GM18870 (cell line): ENCODE results near the gene HOGA1.
"Not testable (repeated sequence)": the region's sequence is repeated elsewhere in the genome, so short reads cannot be mapped to it uniquely, and the experiment has no call there.

Experiments used
- ATAC-seq: cut with Tn5 transposase; IDR thresholded peaks from one replicate; pipeline ENCODE4 v1.9.1; 2021; ENCODE audit warnings: moderate library complexity; ENCODE audit not compliant: unreplicated experiment

HOGA1 gene

DNA sequence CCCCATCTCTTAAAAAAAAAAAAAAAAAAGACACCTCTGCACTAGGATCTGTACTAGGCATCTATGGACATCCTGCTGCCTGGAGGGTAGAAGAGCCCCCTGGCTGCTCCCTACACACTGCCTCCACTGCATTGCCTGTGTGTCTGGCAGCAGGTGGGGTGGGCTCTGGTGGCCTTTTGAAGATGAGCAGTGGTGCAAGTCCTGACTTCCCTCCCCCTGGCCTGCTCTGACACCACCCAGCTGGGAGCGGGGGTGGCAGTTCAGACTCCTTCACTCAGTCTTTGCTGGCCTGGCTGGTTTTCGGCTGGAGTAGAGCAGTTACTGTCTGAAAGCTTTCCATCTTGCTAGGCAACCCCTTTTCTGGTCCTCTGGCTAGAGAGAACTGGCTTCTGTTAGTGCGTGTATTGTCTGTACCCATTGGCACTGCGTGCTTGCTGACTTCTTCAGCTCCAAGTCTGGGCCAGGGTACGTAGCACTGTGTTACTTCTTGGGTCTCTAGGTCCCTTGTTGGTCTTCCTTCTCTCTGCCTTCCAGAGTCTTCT is 23.0 kb downstream of the HOGA1 start:
- ATAC-seq: no peak

DNA sequence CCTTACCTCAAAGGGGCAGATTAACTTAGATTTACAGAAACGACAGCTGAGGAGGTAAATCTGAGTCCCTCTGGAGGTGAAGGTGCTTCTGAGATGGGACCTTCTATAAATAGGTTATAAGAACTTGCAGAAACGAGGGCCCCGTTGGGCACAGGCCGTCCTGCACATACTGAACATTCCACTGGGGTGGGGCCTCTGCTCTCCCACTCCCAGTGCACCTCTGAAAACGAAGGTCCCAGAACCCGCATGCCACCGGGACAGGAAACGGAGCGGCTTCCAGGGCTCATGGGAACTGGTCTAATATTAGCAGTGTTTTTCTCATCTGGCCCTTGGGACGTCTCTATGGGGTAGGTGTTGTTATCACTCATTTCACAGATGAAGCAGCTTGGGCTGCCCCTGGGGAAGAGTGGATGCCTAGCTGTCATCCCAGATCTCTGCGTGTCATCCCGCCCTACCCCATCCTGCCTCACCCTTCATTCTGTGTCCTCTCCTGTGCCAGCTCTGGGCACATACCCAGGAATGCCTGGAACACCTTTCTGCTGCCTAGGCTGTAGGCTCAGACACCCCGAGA is 24.9 kb downstream of the HOGA1 start:
- ATAC-seq: no peak

DNA sequence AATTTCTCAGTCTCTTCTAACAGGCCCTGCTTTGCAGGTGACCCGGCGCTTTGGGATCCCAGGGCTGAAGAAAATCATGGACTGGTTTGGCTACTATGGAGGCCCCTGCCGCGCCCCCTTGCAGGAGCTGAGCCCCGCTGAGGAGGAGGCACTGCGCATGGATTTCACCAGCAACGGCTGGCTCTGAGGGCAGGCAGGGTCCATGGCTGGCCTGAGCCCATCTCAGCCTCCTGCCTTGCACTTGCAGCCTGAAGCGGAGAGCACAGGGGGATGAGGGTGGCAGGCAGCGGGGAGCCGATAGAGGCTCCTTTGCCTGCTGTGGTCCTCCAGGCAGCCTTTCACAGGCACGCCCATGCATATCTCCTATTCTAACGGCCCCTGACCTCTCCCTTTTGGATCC is 27.3 kb downstream of the HOGA1 start:
- ATAC-seq: no peak

DNA sequence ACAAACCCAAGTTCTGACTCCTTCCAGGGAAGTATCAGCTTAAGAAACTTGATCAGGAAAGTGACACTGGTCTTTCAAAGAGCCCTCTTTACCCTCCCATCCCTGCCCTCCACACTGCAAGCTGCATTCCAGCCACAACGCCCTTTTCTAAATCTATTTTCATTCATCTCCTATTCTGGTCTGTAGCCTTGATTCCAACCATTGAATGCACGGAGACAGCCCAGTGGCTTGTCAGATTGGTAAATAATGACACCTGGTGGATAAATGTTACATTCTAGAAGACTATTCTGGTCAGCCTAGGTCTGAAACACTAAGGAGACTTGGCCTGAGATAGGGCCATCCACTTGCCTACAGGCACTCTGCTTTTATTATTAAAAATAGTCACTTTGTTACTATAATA is 28.2 kb downstream of the HOGA1 start:
- no peak for ATAC-seq

DNA sequence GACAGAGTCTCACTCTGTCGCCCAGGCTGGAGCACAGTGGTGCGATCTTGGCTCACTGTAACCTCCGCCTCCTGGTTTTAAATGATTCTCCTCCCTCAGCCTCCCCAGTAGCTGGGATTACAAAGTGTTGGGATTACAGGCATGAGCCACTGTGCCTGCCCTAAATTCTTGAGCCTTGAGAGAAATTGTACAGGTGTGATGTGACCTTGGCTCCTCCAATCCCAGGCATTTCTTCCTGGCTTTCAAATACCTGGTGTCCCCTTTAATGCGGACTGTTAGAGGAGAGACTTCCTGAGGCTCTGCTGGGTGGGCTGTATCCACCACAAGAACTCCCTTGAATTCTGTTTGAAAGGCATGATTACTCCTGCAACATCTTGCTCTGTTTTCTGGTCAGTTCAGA is 34.1 kb downstream of the HOGA1 start:
- no peak for ATAC-seq

DNA sequence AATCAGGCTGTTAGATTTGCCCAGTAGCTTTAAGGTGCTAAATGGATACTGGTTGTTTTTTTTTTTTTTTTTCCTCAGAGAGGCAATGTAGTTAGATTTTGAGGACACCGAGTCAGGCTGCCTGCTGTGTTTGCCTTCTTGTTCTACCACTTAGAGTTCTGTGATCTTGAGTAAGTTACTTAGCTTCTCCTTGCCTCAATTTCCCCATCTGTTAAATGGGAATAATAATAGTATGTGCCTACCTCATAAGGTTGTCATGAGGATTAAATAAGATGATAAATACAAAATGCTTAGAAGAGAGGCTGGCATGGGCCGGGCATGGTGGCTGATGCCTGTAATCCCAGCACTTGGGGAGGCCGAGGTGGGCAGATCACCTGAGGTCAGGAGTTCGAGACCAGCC is 34.5 kb downstream of the HOGA1 start:
- no peak for ATAC-seq

DNA sequence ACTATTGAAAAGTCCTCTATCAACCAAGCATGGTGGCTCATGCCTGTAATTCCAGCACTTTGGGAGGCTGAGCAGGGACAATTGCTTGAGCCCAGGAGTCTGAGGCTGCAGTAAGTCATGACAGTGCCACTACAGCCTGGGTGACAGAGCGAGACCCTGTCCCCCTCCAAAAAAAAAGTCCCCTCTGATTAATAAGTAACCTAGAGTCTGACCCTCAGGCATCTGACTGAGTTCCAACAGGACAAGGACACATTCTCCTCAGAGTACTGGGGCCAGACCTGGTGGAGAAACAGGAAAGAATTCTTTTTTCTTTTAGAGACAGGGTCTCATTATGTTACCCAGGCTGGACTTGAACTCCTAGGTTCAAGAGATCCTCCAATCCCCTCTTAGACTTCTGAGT is 39.1 kb downstream of the HOGA1 start:
- ATAC-seq: no peak

DNA sequence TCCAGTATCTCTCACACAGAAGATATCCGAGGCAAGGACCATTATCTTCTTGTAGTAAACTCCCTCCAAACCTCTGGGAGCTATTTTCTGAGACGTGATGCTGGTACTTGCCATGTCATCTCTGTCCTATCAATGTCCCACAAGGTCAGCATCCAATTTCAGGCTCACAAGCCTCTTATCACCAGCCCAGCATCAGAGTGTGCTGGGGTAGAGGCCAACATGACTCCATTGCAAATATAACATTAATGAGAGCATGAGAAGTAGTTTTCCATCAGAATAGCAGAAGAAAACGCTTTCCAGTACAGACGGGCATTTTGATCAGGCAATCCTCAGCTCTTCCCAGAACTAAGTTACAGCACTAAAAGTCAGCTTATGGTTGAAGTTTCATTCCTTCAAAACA is 43.5 kb downstream of the HOGA1 start:
- no peak for ATAC-seq

DNA sequence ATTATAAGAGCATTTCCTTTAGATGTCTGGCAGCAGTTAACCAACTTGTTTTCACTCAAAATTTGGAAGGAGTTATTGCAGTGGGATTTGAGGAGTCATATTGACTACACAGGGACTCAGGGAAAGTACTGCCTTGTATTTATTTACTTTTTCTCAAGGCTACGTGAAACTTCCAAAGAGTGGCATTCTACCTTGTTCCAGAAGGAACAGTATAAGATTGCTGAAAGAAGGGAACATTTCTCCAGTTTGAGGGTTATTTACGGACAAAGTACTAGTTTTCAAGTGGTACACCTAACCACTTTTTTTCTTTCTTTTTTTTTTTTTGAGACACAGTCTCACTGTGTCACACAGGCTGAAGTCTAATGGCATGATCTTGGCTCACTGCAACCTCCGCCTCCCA is 44.0 kb downstream of the HOGA1 start:
- ATAC-seq: no peak

DNA sequence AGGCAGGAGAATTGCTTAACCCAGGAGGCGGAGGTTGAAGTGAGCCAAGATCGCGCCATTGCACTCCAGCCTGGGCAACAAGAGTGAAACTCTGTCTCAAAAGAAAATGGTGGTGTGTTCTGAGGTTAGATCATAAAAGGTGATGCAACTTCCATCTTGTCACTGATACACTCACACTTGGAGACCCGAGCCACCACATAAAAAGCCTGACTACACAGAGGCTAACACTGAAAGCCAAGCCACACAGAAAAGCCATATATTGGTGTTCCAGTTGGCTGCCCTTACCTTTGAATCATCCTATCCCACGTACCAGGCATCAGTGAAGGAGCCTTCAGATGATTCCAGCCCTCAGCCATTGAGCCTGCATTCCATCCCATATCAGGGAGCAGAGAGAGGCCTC is 45.1 kb downstream of the HOGA1 start:
- ATAC-seq: no peak

DNA sequence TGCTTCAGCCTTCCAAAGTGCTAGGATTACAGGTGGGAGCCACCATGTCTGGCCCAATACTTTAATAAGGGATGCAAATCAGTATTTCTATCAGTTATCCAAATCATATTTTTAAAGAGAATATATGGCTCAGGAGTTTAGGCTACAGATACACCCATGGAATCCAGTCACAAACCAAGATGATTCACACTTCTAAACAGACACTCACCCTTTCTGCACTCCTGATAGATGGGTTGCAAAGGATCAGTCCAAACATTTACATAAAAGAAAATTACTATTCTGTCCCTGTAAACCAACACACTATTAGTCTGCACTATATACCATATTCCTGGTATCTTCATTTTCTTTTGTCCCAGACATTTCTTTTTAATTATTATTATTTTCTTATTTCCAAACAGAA is 46.9 kb downstream of the HOGA1 start:
- no peak for ATAC-seq

DNA sequence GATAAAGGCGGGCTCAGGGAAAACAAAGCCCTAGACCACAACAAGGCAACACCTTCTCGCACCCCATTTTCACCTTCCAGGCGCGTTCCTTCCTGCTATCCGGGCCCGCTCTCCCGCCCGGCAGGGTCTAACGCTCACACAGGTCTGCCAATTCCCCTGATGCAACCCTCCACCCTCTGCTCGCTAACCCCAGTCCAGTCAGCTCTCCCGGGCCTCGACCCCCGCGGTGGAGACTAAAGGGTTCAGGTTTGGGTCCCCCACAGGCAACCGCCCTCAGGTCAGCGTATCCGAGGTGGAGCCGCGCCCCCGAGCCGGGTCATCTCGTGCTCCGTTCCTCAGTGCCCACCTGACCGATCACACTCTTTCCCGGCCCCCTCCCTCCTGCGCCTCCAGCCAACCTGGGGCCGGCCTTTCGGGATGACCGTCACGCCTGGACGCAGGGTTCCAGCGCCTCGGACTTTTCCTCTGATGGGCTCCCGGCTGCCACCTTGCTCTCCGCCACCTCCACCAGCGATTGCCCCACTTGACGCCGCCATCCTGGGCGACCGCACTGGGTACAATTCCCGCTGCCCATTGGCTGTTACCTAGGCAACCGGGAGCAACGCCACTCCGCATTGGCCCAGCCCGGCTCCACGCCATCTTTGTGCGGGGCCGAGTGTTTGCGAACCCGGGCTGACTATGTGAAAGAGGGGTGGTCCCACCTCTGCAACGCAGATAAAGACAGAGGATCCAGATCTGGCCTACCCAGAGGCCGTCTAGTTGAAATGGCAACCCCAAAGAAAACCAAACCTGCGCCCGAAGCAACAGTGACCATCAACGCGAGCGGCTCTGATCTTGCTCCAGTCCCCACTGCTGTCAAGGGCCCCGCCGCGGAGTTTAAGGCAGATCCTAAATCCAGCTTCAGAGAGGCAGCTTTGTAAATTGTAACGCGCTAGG is 49.0 kb downstream of the HOGA1 start, which contains the start of gene MORN4:
Gene MORN4, minus strand, starts transcription at position 552 of the 936 bp plus-strand sequence. CDS start 13,847 bp downstream, outside the sequence.
- ATAC-seq: peak; percentile 92

DNA sequence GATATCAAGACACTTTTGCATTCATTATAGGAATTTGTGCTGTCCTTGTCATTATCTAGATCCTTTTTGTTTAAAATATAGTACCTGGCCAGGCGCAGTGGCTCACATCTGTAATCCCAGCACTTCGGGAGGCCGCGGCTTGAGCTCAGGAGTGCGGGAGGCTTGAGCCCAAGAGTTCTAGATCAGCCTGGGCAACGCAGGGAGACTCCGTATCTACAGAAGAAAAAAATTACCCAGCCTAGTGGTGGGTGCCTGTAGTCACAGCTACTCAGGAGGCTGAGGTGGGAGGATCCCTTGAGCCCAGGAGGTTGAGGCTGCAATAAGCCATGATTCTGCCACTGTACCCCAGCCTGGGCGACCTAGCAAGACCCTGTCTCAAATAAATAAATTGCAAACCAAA is 49.7 kb downstream of the HOGA1 start:
- no peak for ATAC-seq

DNA sequence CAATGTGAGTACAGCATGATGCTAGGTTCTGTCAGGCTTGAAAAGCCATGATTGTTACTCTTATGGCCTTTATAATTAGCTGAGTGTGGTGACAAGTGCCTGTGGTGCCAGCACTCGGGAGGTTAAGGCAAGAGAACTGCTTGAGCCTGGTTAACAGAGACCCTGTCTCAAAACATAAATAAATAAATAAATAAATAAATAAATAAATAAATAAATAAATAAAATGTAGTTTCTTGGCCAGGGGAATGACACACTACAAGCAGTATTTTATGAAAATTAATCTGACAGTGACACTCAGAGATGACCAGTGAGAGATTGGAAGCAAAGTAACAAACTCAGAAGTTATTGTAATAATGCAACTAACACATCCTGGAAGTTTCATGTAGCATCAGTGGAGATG is 51.4 kb downstream of the HOGA1 start:
- ATAC-seq: no peak

DNA sequence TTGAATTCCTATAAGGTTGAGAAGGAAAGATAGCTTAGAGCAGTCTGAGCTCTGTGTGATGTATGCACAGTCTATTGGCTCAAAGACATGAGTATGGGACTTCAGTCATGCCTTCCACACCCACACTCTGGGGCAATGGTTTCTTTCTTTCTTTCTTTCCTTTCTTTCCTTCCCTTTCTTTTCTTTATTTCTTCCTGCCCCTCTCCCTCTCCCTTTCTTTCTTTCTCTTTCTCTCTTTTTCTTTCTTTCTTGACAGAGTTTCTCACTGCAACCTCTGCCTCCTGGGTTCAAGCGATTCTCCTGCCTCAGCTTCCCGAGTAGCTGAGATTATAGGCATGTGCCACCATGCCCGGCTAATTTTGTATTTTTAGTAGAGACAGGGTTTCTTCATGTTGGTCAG is 54.9 kb downstream of the HOGA1 start:
- not testable (repeated sequence) for ATAC-seq

DNA sequence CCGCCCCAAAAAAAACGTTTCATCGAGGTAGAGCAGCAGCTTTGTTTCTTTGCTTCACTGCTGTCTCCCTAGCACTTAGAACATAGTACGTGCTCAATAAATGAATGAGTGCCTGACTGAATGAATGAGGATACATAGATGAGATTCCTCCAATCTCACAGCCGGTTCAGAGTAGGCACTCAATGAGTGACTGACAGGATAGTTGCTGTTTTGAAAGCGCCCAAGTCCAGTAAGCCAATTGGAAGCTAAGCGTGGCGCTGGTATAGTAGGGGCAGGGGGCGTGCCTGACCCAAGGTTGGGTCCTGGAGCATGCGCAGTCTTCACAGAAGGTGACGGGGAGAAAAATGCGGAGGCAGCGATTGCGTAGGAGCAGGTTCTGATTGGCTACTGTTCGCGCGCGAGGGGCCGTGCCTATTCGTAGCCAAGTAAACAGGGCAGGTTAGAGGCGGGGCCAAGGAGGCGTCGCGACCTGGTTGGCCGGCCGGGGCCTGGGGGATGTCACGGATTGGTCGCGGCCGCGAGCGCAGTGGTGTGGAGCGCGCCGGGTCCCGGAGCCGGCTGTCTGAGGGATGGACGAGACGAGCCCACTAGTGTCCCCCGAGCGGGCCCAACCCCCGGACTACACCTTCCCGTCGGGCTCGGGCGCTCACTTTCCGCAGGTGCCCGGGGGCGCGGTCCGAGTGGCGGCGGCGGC is 56.1 kb downstream of the HOGA1 start, which contains the start of gene PI4K2A:
Gene PI4K2A, plus strand, starts transcription at position 498 of the 694 bp plus-strand sequence. Its CDS starts 72 bp downstream, at position 570.
- peak; percentile 94 for ATAC-seq

DNA sequence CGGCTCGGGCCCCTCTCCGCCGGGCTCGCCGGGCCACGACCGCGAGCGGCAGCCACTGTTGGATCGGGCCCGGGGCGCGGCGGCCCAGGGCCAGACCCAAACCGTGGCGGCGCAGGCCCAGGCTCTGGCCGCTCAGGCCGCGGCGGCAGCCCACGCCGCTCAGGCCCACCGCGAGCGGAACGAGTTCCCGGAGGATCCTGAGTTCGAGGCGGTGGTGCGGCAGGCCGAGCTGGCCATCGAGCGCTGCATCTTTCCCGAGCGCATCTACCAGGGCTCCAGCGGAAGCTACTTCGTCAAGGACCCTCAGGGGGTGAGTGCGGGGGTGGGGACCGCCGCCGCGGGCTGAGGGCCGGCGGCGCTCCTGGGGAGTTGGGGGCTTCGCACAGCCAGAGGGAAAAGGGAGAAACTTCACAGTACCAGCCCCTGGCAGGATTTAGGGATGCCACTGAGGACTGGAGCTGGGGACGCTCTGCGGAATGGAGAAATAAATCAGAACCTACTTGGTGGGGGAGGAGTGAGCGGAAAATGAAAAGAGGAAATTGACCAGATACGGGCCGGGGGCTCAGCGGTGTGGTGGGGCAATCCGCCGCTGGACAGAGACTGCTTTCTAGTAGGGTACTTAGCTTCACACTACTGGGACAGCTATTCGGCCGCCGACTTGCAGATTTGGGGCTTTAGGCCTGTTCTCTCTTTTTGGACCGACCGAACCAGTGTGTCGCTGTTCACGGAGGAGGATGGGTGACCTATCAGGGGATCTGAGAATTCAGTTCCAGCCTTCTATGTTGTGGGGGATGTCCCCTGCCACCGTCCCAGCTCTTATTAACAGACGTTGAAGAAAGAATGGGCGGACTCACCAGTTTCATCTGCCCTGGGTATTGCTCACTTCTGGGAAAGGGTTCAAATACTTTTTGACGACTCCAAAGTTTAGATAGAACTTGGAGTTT is 57.0 kb downstream of the HOGA1 start:
- ATAC-seq: peak; percentile 15

DNA sequence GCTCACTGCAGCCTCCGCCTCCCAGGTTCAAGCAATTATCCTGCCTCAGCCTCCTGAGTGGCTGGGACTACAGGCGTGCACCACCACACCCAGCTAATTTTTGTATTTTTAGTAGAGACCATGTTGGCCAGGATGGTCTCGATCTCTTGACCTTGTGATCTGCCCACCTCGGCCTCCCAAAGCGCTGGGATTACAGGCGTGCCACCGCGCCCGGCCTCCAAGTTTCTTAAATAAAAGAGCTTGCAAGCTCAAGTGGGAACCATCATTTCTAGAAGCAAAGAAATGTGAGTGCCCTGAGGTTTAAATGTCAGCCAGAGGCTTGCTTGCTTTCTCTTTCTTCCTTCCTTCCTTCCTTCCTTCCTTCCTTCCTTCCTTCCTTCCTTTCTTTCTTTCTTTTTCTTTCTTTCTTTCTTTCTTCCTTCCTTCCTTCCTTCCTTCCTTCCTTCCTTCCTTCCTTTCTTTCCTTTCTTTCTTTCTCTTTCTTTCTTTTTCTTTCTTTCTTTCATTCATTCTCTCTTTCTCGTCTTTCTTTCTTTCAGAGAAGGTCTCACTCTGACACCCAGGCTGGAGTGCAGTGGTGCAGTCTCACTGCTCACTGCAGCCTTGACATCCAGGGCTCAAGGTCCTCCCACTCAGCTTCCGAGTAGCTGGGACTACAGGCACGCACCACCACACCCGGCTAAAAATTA is 58.4 kb downstream of the HOGA1 start:
- not testable (repeated sequence) for ATAC-seq

DNA sequence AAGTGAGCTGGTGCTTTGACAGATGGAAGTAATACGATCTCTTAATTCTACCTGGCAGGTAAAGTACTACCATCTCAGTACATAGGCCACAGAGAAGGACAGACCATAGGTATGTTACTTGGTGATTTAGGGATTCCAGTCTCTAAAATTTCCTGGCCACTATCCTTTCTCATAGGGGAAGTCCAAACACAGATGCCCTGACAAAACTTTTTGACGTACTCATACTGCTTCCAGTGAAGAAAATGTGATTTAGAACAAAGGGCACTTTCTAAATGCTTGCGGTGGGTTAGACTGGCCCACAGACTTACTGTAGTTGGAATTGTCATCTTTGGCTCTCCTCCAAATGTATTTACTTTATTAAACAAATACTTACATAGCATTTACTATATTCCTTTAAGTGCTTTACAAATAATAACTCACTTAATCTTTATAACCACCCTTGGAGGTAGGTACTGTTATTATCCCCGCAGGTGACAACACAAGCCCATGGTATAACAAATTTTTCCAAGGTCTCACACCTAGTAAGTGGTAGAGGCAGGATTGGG is 59.3 kb downstream of the HOGA1 start:
- no peak for ATAC-seq
